H9 (cell line): ENCODE results near the gene SSNA1. TPM values are rescaled to one million over a fixed set of nuclear protein-coding genes. Genes with fewer than 3 reads are reported as not detected.
A peak's percentile ranks its signal among the peaks of the same experiment; 100 is the strongest.

Source experiments
- DNase-seq: peaks from one replicate; pipeline ENCODE4 v3.0.0-alpha.2; 2017
- H2AFZ ChIP-seq: one replicate; pipeline ENCODE4 v1.6.1; 2013; ENCODE audit warnings: mild to moderate bottlenecking, low read length, control low read depth, moderate library complexity
- H2AK5ac ChIP-seq: 2 replicates; pipeline ENCODE4 v1.6.1; 2013; ENCODE audit warnings: low read length, control low read depth, mixed read lengths; ENCODE audit not compliant: insufficient read length
- H2BK120ac ChIP-seq: one replicate; pipeline ENCODE4 v1.6.1; 2013; ENCODE audit warnings: low read depth, mild to moderate bottlenecking, low read length, control low read depth, inconsistent platforms; ENCODE audit not compliant: poor library complexity, severe bottlenecking
- H2BK12ac ChIP-seq: 2 replicates; pipeline ENCODE4 v1.6.1; 2013; ENCODE audit warnings: low read length, control low read depth, mixed read lengths, low read depth; ENCODE audit not compliant: insufficient read length
- H2BK15ac ChIP-seq: 2 replicates; pipeline ENCODE4 v1.6.1; 2013; ENCODE audit warnings: low read depth, low read length, control low read depth
- H2BK20ac ChIP-seq: one replicate; pipeline ENCODE4 v1.6.1; 2013; ENCODE audit warnings: low read depth, mild to moderate bottlenecking, low read length, control low read depth, inconsistent platforms; ENCODE audit not compliant: poor library complexity, severe bottlenecking
- H2BK5ac ChIP-seq: 2 replicates; pipeline ENCODE4 v1.6.1; 2013; ENCODE audit warnings: low read length, control low read depth, mixed read lengths; ENCODE audit not compliant: insufficient read length
- H3K14ac ChIP-seq: 2 replicates; pipeline ENCODE4 v1.6.1; 2013; ENCODE audit warnings: low read length, control low read depth; ENCODE audit not compliant: insufficient read depth
- H3K18ac ChIP-seq: 2 replicates; pipeline ENCODE4 v1.6.1; 2013; ENCODE audit warnings: low read depth, mild to moderate bottlenecking, mixed read lengths, low read length, control low read depth; ENCODE audit not compliant: insufficient read length
- H3K23ac ChIP-seq: 2 replicates; pipeline ENCODE4 v1.6.1; 2013; ENCODE audit warnings: low read length, control low read depth, mixed read lengths, low read depth; ENCODE audit not compliant: insufficient read length
- H3K23me2 ChIP-seq: 2 replicates; pipeline ENCODE4 v1.6.1; 2013; ENCODE audit warnings: low read depth, mild to moderate bottlenecking, mixed read lengths, low read length, control low read depth; ENCODE audit not compliant: insufficient read length, poor library complexity, severe bottlenecking
- H3K27ac ChIP-seq: 2 replicates; pipeline ENCODE4 v1.5.1; 2013; ENCODE audit warnings: low read length, control low read depth, mixed read lengths, low read depth; ENCODE audit not compliant: insufficient read length
- H3K27me3 ChIP-seq: 2 replicates; pipeline ENCODE4 v1.6.1; 2013; ENCODE audit warnings: low read length, control low read depth, inconsistent platforms; ENCODE audit not compliant: insufficient read depth
- H3K4ac ChIP-seq: 2 replicates; pipeline ENCODE4 v1.6.1; 2013; ENCODE audit warnings: low read depth, mild to moderate bottlenecking, control low read depth, inconsistent platforms, low read length, moderate library complexity
- H3K4me1 ChIP-seq: 2 replicates; pipeline ENCODE4 v1.6.1; 2013; ENCODE audit warnings: low read length, control low read depth, inconsistent platforms; ENCODE audit not compliant: insufficient read depth
- H3K4me2 ChIP-seq: 2 replicates; pipeline ENCODE4 v1.6.1; 2013; ENCODE audit warnings: low read length, control low read depth, mixed read lengths; ENCODE audit not compliant: insufficient read length, insufficient read depth
- H3K56ac ChIP-seq: 2 replicates; pipeline ENCODE4 v1.6.1; 2013; ENCODE audit warnings: low read depth, mild to moderate bottlenecking, mixed read lengths, low read length, control low read depth; ENCODE audit not compliant: insufficient read length
- H3K79me1 ChIP-seq: 2 replicates; pipeline ENCODE4 v1.6.1; 2013; ENCODE audit warnings: low read depth, mild to moderate bottlenecking, moderate library complexity, low read length, control low read depth, inconsistent platforms; ENCODE audit not compliant: insufficient read depth, poor library complexity, severe bottlenecking
- H3K79me2 ChIP-seq: 2 replicates; pipeline ENCODE4 v1.6.1; 2013; ENCODE audit warnings: low read length, control low read depth, inconsistent platforms; ENCODE audit not compliant: insufficient read depth
- H3K9ac ChIP-seq: 2 replicates; pipeline ENCODE4 v1.6.1; 2013; ENCODE audit warnings: low read length, control low read depth, mixed read lengths; ENCODE audit not compliant: insufficient read length; ENCODE audit errors: extremely low read depth
- H3K9me3 ChIP-seq: one replicate; pipeline ENCODE4 v1.6.1; 2013; ENCODE audit warnings: low read depth, low read length, inconsistent platforms; ENCODE audit not compliant: control insufficient read depth
- H3T11ph ChIP-seq: one replicate; pipeline ENCODE4 v1.6.1; 2013; ENCODE audit warnings: mild to moderate bottlenecking, low read length, control low read depth, inconsistent platforms
- H4K20me1 ChIP-seq: one replicate; pipeline ENCODE4 v1.6.1; 2013; ENCODE audit not compliant: control insufficient read depth, insufficient read length, insufficient read depth
- H4K5ac ChIP-seq: 2 replicates; pipeline ENCODE4 v1.6.1; 2013; ENCODE audit warnings: low read depth, mild to moderate bottlenecking, mixed read lengths, low read length, control low read depth; ENCODE audit not compliant: insufficient read length
- H4K8ac ChIP-seq: replicated peaks from 2 replicates; pipeline ENCODE4 v1.6.1; 2013; ENCODE audit warnings: low read length, control low read depth, mixed read lengths, low read depth; ENCODE audit not compliant: insufficient read length
- H4K91ac ChIP-seq: 2 replicates; pipeline ENCODE4 v1.6.1; 2013; ENCODE audit warnings: low read depth, mild to moderate bottlenecking, moderate library complexity, mixed read lengths, low read length, control low read depth; ENCODE audit not compliant: insufficient read length
- H3K27ac Mint-ChIP-seq, 3 experiments: 2 replicates in 2 of 3; 3 replicates in 1 of 3; pipeline ENCODE4 v1.8.0; 2020 to 2021; ENCODE audit warnings: mixed read lengths in 3 of 3, mild to moderate bottlenecking in 1 of 3, moderate library complexity in 1 of 3
- H3K27me3 Mint-ChIP-seq: 2 replicates; pipeline ENCODE4 v1.8.0; 2021; ENCODE audit warnings: low read depth, mild to moderate bottlenecking, moderate library complexity, mixed read lengths
- H3K36me3 Mint-ChIP-seq, 3 experiments: 2 replicates in 2 of 3; 3 replicates in 1 of 3; pipeline ENCODE4 v1.8.0; 2020 to 2021; ENCODE audit warnings: low read depth in 3 of 3, mixed read lengths in 3 of 3; ENCODE audit not compliant: insufficient read depth in 1 of 3
- H3K4me1 Mint-ChIP-seq, 2 experiments: 2 replicates each; pipeline ENCODE4 v1.8.0; 2020; ENCODE audit warnings: mixed read lengths in 2 of 2
- H3K4me3 Mint-ChIP-seq, 2 experiments: 2 replicates in 1 of 2; 3 replicates in 1 of 2; pipeline ENCODE4 v1.8.0; 2020 to 2021; ENCODE audit warnings: mild to moderate bottlenecking in 2 of 2, mixed read lengths in 2 of 2, moderate library complexity in 1 of 2
- H3K9me3 Mint-ChIP-seq, 2 experiments: 2 replicates in 1 of 2; 3 replicates in 1 of 2; pipeline ENCODE4 v1.8.0; 2020; ENCODE audit warnings: mild to moderate bottlenecking in 2 of 2, mixed read lengths in 2 of 2, moderate library complexity in 1 of 2
- WGBS: extraction: QIAGEN DNeasy Blood & Tissue Kit; methylation state at CpG from one replicate; pipeline ENCODE4 v1.1.7; 2013; ENCODE audit warnings: missing lambda C conversion rate, low lambda C conversion rate, mixed read lengths; ENCODE audit not compliant: insufficient read length; ENCODE audit errors: extremely low coverage; 5-methylcytosine and 5-hydroxymethylcytosine counted together
- total RNA-seq: library from RNA; stranded (reverse); gene quantifications from 2 replicates; pipeline ENCODE4 v1.2.1, GENCODE V29; 2021
- TF ChIP-seq, protein P1 (sequence below): fragments of 200-600 bp; sonication (generic); conservative IDR thresholded peaks from 3 replicates; pipeline ENCODE4 v1.8.0; 2021; ENCODE audit warnings: antibody characterized with exemption, mild to moderate bottlenecking

The SSNA1 gene
- total RNA-seq, 1 experiment from 2014 or later = 69.2 TPM

DNA sequence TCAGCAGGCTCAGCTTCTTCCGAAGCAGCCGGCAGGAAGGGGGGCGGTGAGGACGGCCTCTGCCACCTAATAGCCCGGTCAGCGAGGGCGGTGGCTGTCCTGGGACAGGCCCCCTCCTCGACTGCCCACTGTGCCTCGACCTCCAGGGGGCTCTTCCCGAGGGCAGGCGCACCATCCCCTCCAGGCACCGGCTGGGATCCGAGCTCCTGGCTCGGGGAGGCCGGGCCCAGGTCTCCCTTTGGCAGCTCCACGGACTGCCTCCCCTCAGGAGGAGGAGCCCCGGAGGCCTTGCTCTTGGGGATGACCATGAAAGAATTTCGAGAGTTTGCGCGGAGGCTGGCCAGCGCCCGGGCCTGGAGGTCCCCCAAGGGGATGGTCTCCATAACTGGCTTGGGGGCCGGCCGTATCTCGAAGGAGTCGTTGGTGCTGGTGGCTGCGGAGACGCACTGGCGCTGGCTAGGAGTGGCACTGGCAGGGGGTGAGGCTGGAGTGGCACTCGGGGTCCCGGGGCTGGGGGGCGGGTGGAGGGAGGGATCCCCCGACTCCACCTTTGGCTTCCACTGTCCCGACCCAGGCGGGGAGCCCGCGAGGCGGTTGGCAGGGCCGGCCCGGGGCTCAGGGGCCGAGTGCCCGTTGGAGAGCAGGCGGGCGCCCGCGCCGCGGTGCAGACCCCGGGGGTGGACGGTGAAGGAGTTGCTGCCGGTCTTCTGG, 11.1 kb downstream of the SSNA1 start:
- no CpG with 5 or more reads among the region's 51 CpGs for WGBS
- H3K4me3 Mint-ChIP-seq = peak overlapping the region; percentile 78 to 88
- Histone ChIP-seq H3K4ac (no peak overlapping the region), H3K18ac (no peak overlapping the region), H4K8ac (no peak overlapping the region), H2BK120ac (no peak overlapping the region), H3K23ac (no peak overlapping the region), H3K79me1 (peaks cover 11% of the 10 kb centered on the region), H3K27ac (no peak overlapping the region), H3K79me2 (peaks cover 6% of the 10 kb centered on the region; the same call in 1 of the 2 replicates), H2BK5ac (no peak overlapping the region), H4K91ac (no peak overlapping the region), H3K27me3 (no peaks in the 10 kb centered on the region), H4K5ac (no peak overlapping the region), H2AFZ (no peak overlapping the region), H2BK12ac (no peak overlapping the region), H3K9ac (no peak overlapping the region), H2BK20ac (no peak overlapping the region), H3T11ph (no peak overlapping the region), H3K4me1 (no peaks in the 10 kb centered on the region; the same call in 1 of the 2 replicates), H2AK5ac (no peak overlapping the region), H3K9me3 (no peaks in the 10 kb centered on the region), H3K23me2 (peaks cover 2% of the 10 kb centered on the region), H2BK15ac (no peak overlapping the region), H3K14ac (no peak overlapping the region), H3K4me2 (peak overlapping the region; percentile 24), H4K20me1 (no peaks in the 10 kb centered on the region), H3K56ac (no peak overlapping the region)
- peaks cover 0 to 6% (median 0%) of the 10 kb centered on the region in 3 experiments; a peak in 3 of 7 replicates for H3K36me3 Mint-ChIP-seq
- H3K9me3 Mint-ChIP-seq = no peaks in the 10 kb centered on the region
- no peak overlapping the region for H3K27ac Mint-ChIP-seq
- H3K27me3 Mint-ChIP-seq = peaks cover 2% of the 10 kb centered on the region; the same call in 1 of the 2 replicates
- peaks cover 18 to 35% of the 10 kb centered on the region in 2 experiments for H3K4me1 Mint-ChIP-seq
- TF ChIP-seq, protein P1, sequence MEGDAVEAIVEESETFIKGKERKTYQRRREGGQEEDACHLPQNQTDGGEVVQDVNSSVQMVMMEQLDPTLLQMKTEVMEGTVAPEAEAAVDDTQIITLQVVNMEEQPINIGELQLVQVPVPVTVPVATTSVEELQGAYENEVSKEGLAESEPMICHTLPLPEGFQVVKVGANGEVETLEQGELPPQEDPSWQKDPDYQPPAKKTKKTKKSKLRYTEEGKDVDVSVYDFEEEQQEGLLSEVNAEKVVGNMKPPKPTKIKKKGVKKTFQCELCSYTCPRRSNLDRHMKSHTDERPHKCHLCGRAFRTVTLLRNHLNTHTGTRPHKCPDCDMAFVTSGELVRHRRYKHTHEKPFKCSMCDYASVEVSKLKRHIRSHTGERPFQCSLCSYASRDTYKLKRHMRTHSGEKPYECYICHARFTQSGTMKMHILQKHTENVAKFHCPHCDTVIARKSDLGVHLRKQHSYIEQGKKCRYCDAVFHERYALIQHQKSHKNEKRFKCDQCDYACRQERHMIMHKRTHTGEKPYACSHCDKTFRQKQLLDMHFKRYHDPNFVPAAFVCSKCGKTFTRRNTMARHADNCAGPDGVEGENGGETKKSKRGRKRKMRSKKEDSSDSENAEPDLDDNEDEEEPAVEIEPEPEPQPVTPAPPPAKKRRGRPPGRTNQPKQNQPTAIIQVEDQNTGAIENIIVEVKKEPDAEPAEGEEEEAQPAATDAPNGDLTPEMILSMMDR = no peak
- no peak for DNase-seq
